Tibial nerve (tissue), 4 donors: ENCODE measurements around the gene EGFR. TPM values are rescaled to one million over a fixed set of nuclear protein-coding genes. Genes with fewer than 3 reads are reported as not detected.
A peak's percentile ranks its signal among the peaks of the same experiment; 100 is the strongest.

Experiments
- DNase-seq, 2 donors: peaks; one replicate each; pipeline ENCODE4 v3.0.0-alpha.2; 2019; ENCODE audit warnings: low spot score in 2 of 2
- H3K27ac ChIP-seq, 4 donors: fragments of 200-600 bp; sonication (generic) in 3 of 4; one replicate each; pipeline ENCODE4 v1.5.1; 2017 to 2019; ENCODE audit warnings: mild to moderate bottlenecking in 1 of 4
- H3K27me3 ChIP-seq, 2 donors: fragments of 200-600 bp; sonication (generic) in 1 of 2; one replicate each; pipeline versions ENCODE4 v1.5.1 to v1.6.0; 2017 to 2019
- H3K36me3 ChIP-seq, 3 donors: fragments of 200-600 bp; sonication (generic); one replicate each; pipeline ENCODE4 v1.5.1; 2018 to 2019
- H3K4me1 ChIP-seq, 4 donors: fragments of 200-600 bp; sonication (generic) in 3 of 4; one replicate each; pipeline ENCODE4 v1.5.1; 2017 to 2019
- H3K4me3 ChIP-seq, 4 donors: fragments of 200-600 bp; sonication (generic) in 3 of 4; one replicate each; pipeline ENCODE4 v1.5.1; 2017 to 2019; ENCODE audit warnings: mild to moderate bottlenecking in 1 of 4, moderate library complexity in 1 of 4
- H3K9me3 ChIP-seq, 4 donors: fragments of 200-600 bp; sonication (generic) in 3 of 4; one replicate each; pipeline ENCODE4 v1.5.1; 2017 to 2019
- EP300 ChIP-seq, 2 donors: sonication (generic); formaldehyde crosslinking; IDR thresholded peaks; one replicate each; pipeline ENCODE4 v1.6.1; 2017; ENCODE audit warnings: antibody characterized with exemption in 2 of 2, mild to moderate bottlenecking in 1 of 2
- POLR2A ChIP-seq, 2 donors: fragments of 450-650 bp; IDR thresholded peaks; one replicate each; pipeline ENCODE4 v1.6.1; 2017; ENCODE audit warnings: antibody characterized with exemption in 2 of 2, mild to moderate bottlenecking in 2 of 2, moderate library complexity in 2 of 2
- WGBS, 2 donors: methylation state at CpG; one replicate each; pipeline ENCODE4 v1.1.5; 2018; 5-methylcytosine and 5-hydroxymethylcytosine counted together
- total RNA-seq, 4 donors: library from RNA; depleted of rRNA; stranded (reverse); fragments of >200 nt; gene quantifications; one replicate each; pipeline ENCODE4 v1.1.0, GENCODE V29; 2016
- TF ChIP-seq, protein P1 (sequence below), 5 experiments: fragments of 200-600 bp in 3 of 5; fragments of 450-650 bp in 2 of 5; sonication (generic) in 3 of 5; IDR thresholded peaks; one replicate each; pipeline ENCODE4 v1.5.1; 2016 to 2019; ENCODE audit warnings: antibody characterized with exemption in 5 of 5, mild to moderate bottlenecking in 3 of 5, moderate library complexity in 2 of 5

EGFR gene
- total RNA-seq, 4 donors from 2014 or later: 72.3 to 136 (median 127) TPM

- H3K4me3 ChIP-seq: no peak overlapping the region
- H3K27me3 ChIP-seq: no peaks in the 10 kb centered on the region
- peaks cover 0 to 44% (median 0%) of the 10 kb centered on the region in 4 donors for H3K4me1 ChIP-seq
- TF ChIP-seq POLR2A (IDR thresholded peaks at IDR 0.05): no peak
- TF ChIP-seq, protein P1, sequence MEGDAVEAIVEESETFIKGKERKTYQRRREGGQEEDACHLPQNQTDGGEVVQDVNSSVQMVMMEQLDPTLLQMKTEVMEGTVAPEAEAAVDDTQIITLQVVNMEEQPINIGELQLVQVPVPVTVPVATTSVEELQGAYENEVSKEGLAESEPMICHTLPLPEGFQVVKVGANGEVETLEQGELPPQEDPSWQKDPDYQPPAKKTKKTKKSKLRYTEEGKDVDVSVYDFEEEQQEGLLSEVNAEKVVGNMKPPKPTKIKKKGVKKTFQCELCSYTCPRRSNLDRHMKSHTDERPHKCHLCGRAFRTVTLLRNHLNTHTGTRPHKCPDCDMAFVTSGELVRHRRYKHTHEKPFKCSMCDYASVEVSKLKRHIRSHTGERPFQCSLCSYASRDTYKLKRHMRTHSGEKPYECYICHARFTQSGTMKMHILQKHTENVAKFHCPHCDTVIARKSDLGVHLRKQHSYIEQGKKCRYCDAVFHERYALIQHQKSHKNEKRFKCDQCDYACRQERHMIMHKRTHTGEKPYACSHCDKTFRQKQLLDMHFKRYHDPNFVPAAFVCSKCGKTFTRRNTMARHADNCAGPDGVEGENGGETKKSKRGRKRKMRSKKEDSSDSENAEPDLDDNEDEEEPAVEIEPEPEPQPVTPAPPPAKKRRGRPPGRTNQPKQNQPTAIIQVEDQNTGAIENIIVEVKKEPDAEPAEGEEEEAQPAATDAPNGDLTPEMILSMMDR (IDR thresholded peaks at IDR 0.05): no peak
- no peak for TF ChIP-seq EP300 (IDR thresholded peaks at IDR 0.05)
- no peak overlapping the region for H3K27ac ChIP-seq
- DNase-seq: no peak
- H3K9me3 ChIP-seq: no peaks in the 10 kb centered on the region
- H3K36me3 ChIP-seq: no peaks in the 10 kb centered on the region
- 84 to 94% methylated on average over 4 of the region's 4 CpGs for WGBS, 2 donors
These were observed 89.1 kb downstream of the EGFR start for GRCh38 chr7:55107946-55108345.

GRCh38 chr7:55108401-55108800 lies 89.6 kb downstream of the EGFR start:
- WGBS, 2 donors: 91 to 94% methylated on average over 5 of the region's 5 CpGs

GRCh38 chr7:55108818-55109217 lies 90.0 kb downstream of the EGFR start:
- peaks cover 0 to 44% (median 0%) of the 10 kb centered on the region in 4 donors for H3K4me1 ChIP-seq
- no peak for DNase-seq
- H3K9me3 ChIP-seq: no peaks in the 10 kb centered on the region
- TF ChIP-seq POLR2A (IDR thresholded peaks at IDR 0.05): no peak
- TF ChIP-seq, protein P1 (IDR thresholded peaks at IDR 0.05): no peak
- H3K27me3 ChIP-seq: no peaks in the 10 kb centered on the region
- H3K36me3 ChIP-seq: no peaks in the 10 kb centered on the region
- WGBS, 2 donors: 58 to 80% methylated on average over 3 of the region's 3 CpGs
- no peak overlapping the region for H3K4me3 ChIP-seq
- no peak overlapping the region for H3K27ac ChIP-seq

More at GRCh38 chr7:55108401-55108800, 89.6 kb downstream of the EGFR start:
- H3K4me3 ChIP-seq: no peak overlapping the region
- peaks cover 0 to 44% (median 0%) of the 10 kb centered on the region in 4 donors for H3K4me1 ChIP-seq
- no peak overlapping the region for H3K27ac ChIP-seq
- H3K9me3 ChIP-seq: no peaks in the 10 kb centered on the region
- H3K36me3 ChIP-seq: no peaks in the 10 kb centered on the region
- H3K27me3 ChIP-seq: no peaks in the 10 kb centered on the region
- DNase-seq: no peak
- TF ChIP-seq, protein P1 (IDR thresholded peaks at IDR 0.05): no peak
- no peak for TF ChIP-seq POLR2A (IDR thresholded peaks at IDR 0.05)
- TF ChIP-seq EP300 (IDR thresholded peaks at IDR 0.05): no peak

DNA sequence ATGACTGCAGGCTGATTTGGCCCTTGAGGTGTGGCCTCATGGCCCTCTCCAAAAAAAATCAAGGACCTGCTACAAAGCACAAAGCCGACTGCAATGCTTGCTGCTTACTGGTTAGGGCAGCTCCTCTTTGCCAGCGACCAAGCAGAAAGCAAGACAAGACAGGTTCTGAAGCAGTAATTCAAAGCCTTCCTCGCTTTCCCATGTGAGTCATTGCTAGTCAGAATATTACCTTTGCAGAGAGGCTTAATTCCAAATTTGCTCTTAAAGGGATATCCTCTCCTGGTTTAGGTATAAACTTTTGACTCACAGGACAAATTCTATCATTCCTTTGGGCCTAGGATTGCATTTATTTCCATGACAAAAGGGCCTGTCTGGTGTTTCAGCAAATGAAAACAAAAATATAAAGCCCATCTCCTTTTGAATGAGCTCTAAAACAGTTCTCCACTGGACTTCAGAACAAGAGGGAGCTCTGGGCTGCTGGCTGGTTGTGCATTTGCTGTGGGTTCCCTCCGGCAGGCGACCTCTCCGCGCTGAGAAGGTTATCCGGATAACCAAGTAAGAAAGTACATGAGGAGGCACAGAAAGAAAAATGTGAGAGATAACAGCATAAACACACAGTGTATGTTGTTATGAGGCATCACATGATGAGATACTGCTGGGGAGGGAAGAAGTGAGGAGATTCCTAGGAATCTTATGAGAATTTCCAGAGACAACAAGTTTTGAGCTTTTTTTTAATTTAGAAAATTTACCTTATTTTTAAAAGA lies 90.8 kb downstream of the EGFR start:
- no peak overlapping the region for H3K4me3 ChIP-seq
- no peak for DNase-seq
- no peaks in the 10 kb centered on the region for H3K36me3 ChIP-seq
- TF ChIP-seq, protein P1 (IDR thresholded peaks at IDR 0.05): no peak
- TF ChIP-seq POLR2A (IDR thresholded peaks at IDR 0.05): no peak
- no peak overlapping the region for H3K27ac ChIP-seq
- H3K9me3 ChIP-seq: no peaks in the 10 kb centered on the region
- WGBS, 2 donors: 56% methylated on average over 8 of the region's 8 CpGs
- H3K27me3 ChIP-seq: no peaks in the 10 kb centered on the region
- peaks cover 0 to 40% (median 0%) of the 10 kb centered on the region in 4 donors for H3K4me1 ChIP-seq

DNA sequence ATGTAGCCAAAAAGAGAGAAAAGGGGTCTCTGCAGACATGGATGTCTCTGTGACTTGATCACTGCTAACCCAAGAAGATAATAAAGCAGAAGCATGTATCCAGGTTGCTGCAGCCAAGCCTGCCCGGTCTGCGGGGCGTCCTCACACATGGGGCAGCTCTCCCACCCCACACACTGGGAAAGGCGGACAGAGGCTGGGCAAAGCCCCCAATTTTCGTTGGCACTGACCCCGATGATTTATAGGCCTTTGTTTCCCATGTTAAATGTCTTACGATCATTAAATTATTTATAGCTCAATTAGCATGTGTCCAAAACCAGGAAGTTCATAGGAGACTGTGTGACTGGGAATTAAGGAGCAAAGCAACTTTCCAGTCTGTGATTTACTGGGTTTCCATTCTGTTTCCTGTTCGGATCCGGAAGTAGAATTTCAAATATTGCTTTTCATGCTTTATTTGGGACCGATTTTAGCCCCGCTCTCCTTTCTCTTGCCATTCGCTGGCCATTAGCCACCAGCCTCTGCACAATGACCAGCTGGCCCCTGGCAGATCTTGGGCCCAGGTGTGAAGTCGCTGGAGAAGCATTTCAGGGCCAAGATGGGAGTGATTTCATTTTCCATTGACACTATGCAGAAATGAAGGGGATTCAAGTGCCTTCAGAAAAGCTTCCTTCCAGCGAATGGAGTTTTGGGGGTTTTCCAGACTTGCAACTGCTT lies 91.6 kb downstream of the EGFR start:
- H3K4me1 ChIP-seq: peaks cover 0 to 32% (median 0%) of the 10 kb centered on the region in 4 donors
- no peak overlapping the region for H3K4me3 ChIP-seq
- H3K36me3 ChIP-seq: no peaks in the 10 kb centered on the region
- 54 to 65% methylated on average over 14 of the region's 14 CpGs for WGBS, 2 donors
- H3K27ac ChIP-seq: peak overlapping the region in 2 of 4 donors; percentile 12 to 56
- TF ChIP-seq POLR2A (IDR thresholded peaks at IDR 0.05) (no peak), EP300 (IDR thresholded peaks at IDR 0.05) (no peak)
- TF ChIP-seq, protein P1 (IDR thresholded peaks at IDR 0.05): no peak
- no peak for DNase-seq
- no peaks in the 10 kb centered on the region for H3K27me3 ChIP-seq
- no peaks in the 10 kb centered on the region for H3K9me3 ChIP-seq
